ENCODE data around the gene LRRC32. TPM values are rescaled to one million over a fixed set of nuclear protein-coding genes. Genes with fewer than 3 reads are reported as not detected.

Gene LRRC32
- total RNA-seq, 1 donor from 2014 or later = 24.4 TPM

GRCh38 chr11:76639621-76640020 lies 30.9 kb downstream of the LRRC32 start:
- Mint-ChIP-seq H3K27ac (ENCODE audit: unreplicated experiment) (no peak overlapping the region), H3K4me1 (ENCODE audit: low read depth, unreplicated experiment) (peaks cover 2% of the 10 kb centered on the region), H3K9me3 (ENCODE audit: unreplicated experiment) (peaks cover 9% of the 10 kb centered on the region), H3K27me3 (ENCODE audit: low read depth, unreplicated experiment) (peaks cover 57% of the 10 kb centered on the region), H3K36me3 (ENCODE audit: low read depth, unreplicated experiment) (peaks cover 2% of the 10 kb centered on the region), H3K4me3 (ENCODE audit: unreplicated experiment) (no peak overlapping the region)
- Histone ChIP-seq H3K27ac (ENCODE audit: low read depth, low read length) (no peak overlapping the region), H3K9ac (ENCODE audit: low read length) (no peak overlapping the region), H3K27me3 (ENCODE audit: insufficient read depth, low read length) (no peaks in the 10 kb centered on the region), H3K9me3 (ENCODE audit: insufficient read depth, low read depth, low read length) (no peaks in the 10 kb centered on the region), H3K79me2 (ENCODE audit: insufficient read depth, low read length) (no peaks in the 10 kb centered on the region), H2AFZ (ENCODE audit: low read depth, low read length) (no peak overlapping the region), H3K4me2 (ENCODE audit: low read length) (no peak overlapping the region), H3K4me3 (ENCODE audit: insufficient read depth, low read depth, low read length) (no peak overlapping the region), H3K36me3 (ENCODE audit: insufficient read depth, low read length) (no peaks in the 10 kb centered on the region), H3K4me1 (ENCODE audit: insufficient read depth, low read length) (no peaks in the 10 kb centered on the region), H4K20me1 (ENCODE audit: insufficient read depth, low read length) (no peaks in the 10 kb centered on the region)
- TF ChIP-seq CTCF (IDR thresholded peaks at IDR 0.05; ENCODE audit: insufficient read depth, low read depth, low read length) = no peak
- no peak for TF ChIP-seq EZH2 (IDR thresholded peaks at IDR 0.05; ENCODE audit: insufficient read depth, low read length)
- FAIRE-seq (no peak), DNase-seq (ENCODE audit: low read depth) (no peak)

GRCh38 chr11:76638270-76639197 lies 32.0 kb downstream of the LRRC32 start:
- TF ChIP-seq EZH2 (IDR thresholded peaks at IDR 0.05; ENCODE audit: insufficient read depth, low read length) (no peak), CTCF (IDR thresholded peaks at IDR 0.05; ENCODE audit: insufficient read depth, low read depth, low read length) (no peak)
- Mint-ChIP-seq H3K4me3 (ENCODE audit: unreplicated experiment) (no peak overlapping the region), H3K9me3 (ENCODE audit: unreplicated experiment) (peaks cover 5% of the 10 kb centered on the region), H3K27ac (ENCODE audit: unreplicated experiment) (no peak overlapping the region), H3K4me1 (ENCODE audit: low read depth, unreplicated experiment) (no peaks in the 10 kb centered on the region), H3K27me3 (ENCODE audit: low read depth, unreplicated experiment) (peaks cover 61% of the 10 kb centered on the region), H3K36me3 (ENCODE audit: low read depth, unreplicated experiment) (peaks cover 2% of the 10 kb centered on the region)
- Histone ChIP-seq H3K27me3 (ENCODE audit: insufficient read depth, low read length) (no peaks in the 10 kb centered on the region), H3K4me3 (ENCODE audit: insufficient read depth, low read depth, low read length) (no peak overlapping the region), H3K36me3 (ENCODE audit: insufficient read depth, low read length) (no peaks in the 10 kb centered on the region), H3K27ac (ENCODE audit: low read depth, low read length) (no peak overlapping the region), H3K9me3 (ENCODE audit: insufficient read depth, low read depth, low read length) (no peaks in the 10 kb centered on the region), H3K79me2 (ENCODE audit: insufficient read depth, low read length) (no peaks in the 10 kb centered on the region), H3K4me2 (ENCODE audit: low read length) (no peak overlapping the region), H3K9ac (ENCODE audit: low read length) (no peak overlapping the region), H2AFZ (ENCODE audit: low read depth, low read length) (no peak overlapping the region), H3K4me1 (ENCODE audit: insufficient read depth, low read length) (no peaks in the 10 kb centered on the region), H4K20me1 (ENCODE audit: insufficient read depth, low read length) (no peaks in the 10 kb centered on the region)
- FAIRE-seq (no peak), DNase-seq (ENCODE audit: low read depth) (no peak)

Data from astrocyte (in vitro differentiated cells and primary cell).